Adrenal gland (tissue), 12 donors: ENCODE data around the gene SDK1. TPM values are rescaled to one million over a fixed set of nuclear protein-coding genes. Genes with fewer than 3 reads are reported as not detected.

ENCODE experiments used
- DNase-seq, 7 donors: peaks; one replicate each; pipeline ENCODE4 v3.0.0-alpha.2; 2019 to 2020
- H3K27ac ChIP-seq, 5 donors: fragments of 200-600 bp; sonication (generic) in 4 of 5; 1 replicate in 3 of 5; 2 replicates in 2 of 5; pipeline versions ENCODE4 v1.5.1 to v1.8.0; 2016 to 2020; ENCODE audit warnings: mild to moderate bottlenecking in 1 of 5
- H3K27me3 ChIP-seq: fragments of 200-600 bp; 2 replicates; pipeline ENCODE4 v1.8.0; 2021
- H3K36me3 ChIP-seq, 2 donors: fragments of 200-600 bp; replicated peaks in 1 of 2; 1 replicate in 1 of 2; 2 replicates in 1 of 2; pipeline versions ENCODE4 v1.5.1 to v1.8.0; 2018 to 2022
- H3K4me1 ChIP-seq, 2 donors: fragments of 200-600 bp; replicated peaks in 1 of 2; 1 replicate in 1 of 2; 2 replicates in 1 of 2; pipeline versions ENCODE4 v1.5.1 to v1.8.0; 2018 to 2021
- H3K4me3 ChIP-seq, 4 donors: fragments of 200-600 bp; sonication (generic) in 3 of 4; one replicate each; pipeline ENCODE4 v1.5.1; 2016 to 2018
- H3K9me3 ChIP-seq, 3 donors: fragments of 200-600 bp; sonication (generic) in 1 of 3; replicated peaks in 1 of 3; 1 replicate in 2 of 3; 2 replicates in 1 of 3; pipeline versions ENCODE4 v1.5.1 to v1.8.0; 2016 to 2021
- CTCF ChIP-seq, 6 experiments: fragments of 450-650 bp in 4 of 6; fragments of 200-600 bp in 2 of 6; sonication (generic) in 1 of 6; IDR thresholded peaks; 1 replicate in 5 of 6; 2 replicates in 1 of 6; pipeline versions ENCODE4 v1.5.1 to v1.8.0; 2016 to 2021; ENCODE audit warnings: antibody characterized with exemption in 6 of 6, mild to moderate bottlenecking in 2 of 6, moderate library complexity in 1 of 6
- POLR2A ChIP-seq, 2 donors: fragments of 450-650 bp; IDR thresholded peaks; one replicate each; pipeline ENCODE4 v1.6.1; 2017; ENCODE audit warnings: antibody characterized with exemption in 2 of 2, mild to moderate bottlenecking in 2 of 2, moderate library complexity in 1 of 2
- WGBS, 4 donors: extraction: QIAGEN DNeasy Blood & Tissue Kit in 2 of 4; methylation state at CpG; one replicate each; pipeline versions ENCODE4 v1.1.5 to v1.1.7; 2013 to 2017; 5-methylcytosine and 5-hydroxymethylcytosine counted together
- intact Hi-C, 2 donors: fragments of 100-400 bp; cut with DNase I; formaldehyde crosslinking; loops; one replicate each; pipeline versions ENCODE4 v1.14.1 to v1.15.0; 2022 to 2023
- polyA plus RNA-seq, 3 donors: library from polyadenylated mRNA; stranded (reverse); fragments of 200-250 nt in 2 of 3; fragments of 350-450 nt in 1 of 3; fragmentation: Illumina TruSeq in 1 of 3; extraction: RNeasy Lipid Tissue Mini Kit (QIAGEN cat#74804) in 1 of 3; gene quantifications; one replicate each; pipeline ENCODE4 v1.2.3, GENCODE V29; 2013 to 2014
- total RNA-seq, 9 donors: library from RNA; depleted of rRNA in 4 of 9; stranded (reverse); fragments of >200 nt in 4 of 9; fragments of 120-200 nt in 1 of 9; fragmentation: NEBNext Ultra II Directional in 1 of 9; extraction: Animal tissue kit (Norgen Biotek cat#: 25700) in 1 of 9; gene quantifications; one replicate each; pipeline versions ENCODE4 v1.1.0 to v1.2.4, GENCODE V29; 2013 to 2023
- donor health status: healthy with polysubstance abuse.
- donor health status: Bipolar disorder and iron deficiency.
- donor health status: DM: yes; HTN: yes; CAD: no.
- donor health status: DM: no; HTN: no; CAD: no.
- donor health status: DM: no; HTN: no; CAD: no.
- donor health status: DM: yes; HTN: yes; CAD: no.

The SDK1 gene
- total and polyA plus RNA-seq, 12 donors: 0.50 to 3.6 (median 1.5) TPM

- no peaks in the 10 kb centered on the region for H3K9me3 ChIP-seq
- H3K4me1 ChIP-seq: no peaks in the 10 kb centered on the region
- no peak overlapping the region for H3K27ac ChIP-seq
- DNase-seq: peak in 1 of 7 donors; percentile 49
- peaks cover 2% of the 10 kb centered on the region for H3K27me3 ChIP-seq
- no peak overlapping the region for H3K4me3 ChIP-seq
- intact Hi-C loops: no loop called here
- no peak for TF ChIP-seq CTCF (IDR thresholded peaks at IDR 0.05)
- TF ChIP-seq POLR2A (IDR thresholded peaks at IDR 0.05): no peak
- 89 to 92% (median 92%) methylated on average over 21 of the region's 21 CpGs for WGBS, 4 donors
- H3K36me3 ChIP-seq: no peaks in the 10 kb centered on the region
These were observed 716.0 kb downstream of the SDK1 start for GRCh38 chr7:4017081-4017480.

- peaks cover 2% of the 10 kb centered on the region for H3K27me3 ChIP-seq
- no peak overlapping the region for H3K27ac ChIP-seq
- intact Hi-C loops: no loop called here
- H3K36me3 ChIP-seq: no peaks in the 10 kb centered on the region
- TF ChIP-seq CTCF (IDR thresholded peaks at IDR 0.05): no peak
- TF ChIP-seq POLR2A (IDR thresholded peaks at IDR 0.05): no peak
- H3K4me3 ChIP-seq: no peak overlapping the region
- no peaks in the 10 kb centered on the region for H3K4me1 ChIP-seq
- WGBS, 4 donors: 80 to 89% (median 85%) methylated on average over 9 of the region's 9 CpGs
- peak in 1 of 7 donors; percentile 45 for DNase-seq
- H3K9me3 ChIP-seq: no peaks in the 10 kb centered on the region
These were observed 716.7 kb downstream of the SDK1 start for GRCh38 chr7:4017785-4018184.

GRCh38 chr7:4018601-4019316 lies 717.7 kb downstream of the SDK1 start:
- intact Hi-C loops: no loop called here
- no peak for TF ChIP-seq CTCF (IDR thresholded peaks at IDR 0.05)
- TF ChIP-seq POLR2A (IDR thresholded peaks at IDR 0.05): no peak
- no peaks in the 10 kb centered on the region for H3K9me3 ChIP-seq
- 84 to 88% (median 87%) methylated on average over 6 to 7 of the region's 7 CpGs for WGBS, 4 donors
- peak in 1 of 7 donors; percentile 13 for DNase-seq
- no peaks in the 10 kb centered on the region for H3K4me1 ChIP-seq
- H3K36me3 ChIP-seq: no peaks in the 10 kb centered on the region
- no peak overlapping the region for H3K4me3 ChIP-seq
- H3K27ac ChIP-seq: no peak overlapping the region
- peaks cover 2% of the 10 kb centered on the region for H3K27me3 ChIP-seq

GRCh38 chr7:4020086-4020485 lies 719.0 kb downstream of the SDK1 start:
- Histone ChIP-seq H3K27me3 (peaks cover 2% of the 10 kb centered on the region), H3K9me3 (no peaks in the 10 kb centered on the region), H3K4me3 (no peak overlapping the region), H3K4me1 (no peaks in the 10 kb centered on the region), H3K36me3 (no peaks in the 10 kb centered on the region), H3K27ac (no peak overlapping the region)
- intact Hi-C loops: no loop called here
- 79 to 90% (median 86%) methylated on average over 7 to 11 of the region's 11 CpGs for WGBS, 4 donors
- DNase-seq: peak in 1 of 7 donors; percentile 17
- TF ChIP-seq POLR2A (IDR thresholded peaks at IDR 0.05): no peak
- TF ChIP-seq CTCF (IDR thresholded peaks at IDR 0.05): no peak
